Uterus (tissue), 2 donors: ENCODE results near the gene FAM25C.
"Not testable (repeated sequence)": the region's sequence is repeated elsewhere in the genome, so short reads cannot be mapped to it uniquely, and the experiment has no call there.

ENCODE experiments used
- CTCF ChIP-seq, 4 experiments: fragments of 200-600 bp in 2 of 4; fragments of 450-650 bp in 2 of 4; sonication (generic) in 2 of 4; IDR thresholded peaks; one replicate each; pipeline ENCODE4 v1.5.1; 2016 to 2019; ENCODE audit warnings: antibody characterized with exemption in 4 of 4, mild to moderate bottlenecking in 2 of 4, moderate library complexity in 1 of 4
- POLR2A ChIP-seq, 2 donors: fragments of 450-650 bp; IDR thresholded peaks; one replicate each; pipeline ENCODE4 v1.6.1; 2016; ENCODE audit warnings: antibody characterized with exemption in 2 of 2, mild to moderate bottlenecking in 1 of 2, moderate library complexity in 1 of 2

GRCh38 chr10:47990097-47990496, 9.5 kb downstream of the FAM25C start:
- not testable (repeated sequence) for TF ChIP-seq CTCF, POLR2A (IDR thresholded peaks at IDR 0.05)
